HEK293 (cell line): ENCODE data around the gene EFNA2.

Experiments used
- CTCF ChIA-PET: fragments of 350-600 bp; formaldehyde crosslinking; extraction: SDS; loops from one replicate; lab custom pipeline; 2021; ENCODE audit warnings: antibody characterized with exemption; lab: Yijun Ruan, JAX
- POLR2A ChIA-PET: fragments of 300-600 bp; formaldehyde crosslinking; extraction: SDS; loops from one replicate; lab custom pipeline; 2020; ENCODE audit warnings: antibody characterized with exemption, inconsistent platforms; lab: Yijun Ruan, JAX
- H3K27ac ChIP-seq: fragments of 200-500 bp; sonication (Bioruptor generic); 2 replicates; pipeline ENCODE4 v1.5.1; 2014; ENCODE audit warnings: low read depth, low read length, control low read depth, inconsistent platforms; ENCODE audit errors: extremely low read depth
- H3K36me3 ChIP-seq, 2 experiments: fragments of 200-500 bp in 1 of 2; sonication (Bioruptor generic) in 1 of 2; 1 replicate in 1 of 2; 2 replicates in 1 of 2; pipeline ENCODE4 v1.5.1; 2014 to 2017; ENCODE audit warnings: inconsistent platforms in 2 of 2, low read length in 2 of 2; ENCODE audit not compliant: control insufficient read depth in 2 of 2, insufficient read depth in 1 of 2
- H3K4me1 ChIP-seq: fragments of 200-500 bp; sonication (Bioruptor generic); 2 replicates; pipeline ENCODE4 v1.5.1; 2014; ENCODE audit warnings: mild to moderate bottlenecking, low read length, inconsistent platforms; ENCODE audit not compliant: control insufficient read depth, insufficient read depth
- H3K4me3 ChIP-seq: 2 replicates; pipeline ENCODE4 v1.5.1; 2011; ENCODE audit warnings: low read depth, mild to moderate bottlenecking, control low read depth, low read length, moderate library complexity
- H3K9me3 ChIP-seq: fragments of 200-500 bp; sonication (Bioruptor generic); 2 replicates; pipeline ENCODE4 v1.5.1; 2014; ENCODE audit warnings: low read depth, low read length, inconsistent platforms; ENCODE audit not compliant: control insufficient read depth, insufficient read depth
- KLF1 ChIP-seq: fragments of 450-650 bp; formaldehyde crosslinking; IDR thresholded peaks from 2 replicates; pipeline ENCODE4 v1.5.1; 2016; ENCODE audit warnings: missing biosample characterization, missing genetic modification characterization
- PRDM10 ChIP-seq: fragments of 450-650 bp; formaldehyde crosslinking; IDR thresholded peaks from 2 replicates; pipeline ENCODE4 v1.5.1; 2016; ENCODE audit warnings: missing biosample characterization, missing genetic modification characterization
- SP2 ChIP-seq: fragments of 450-650 bp; formaldehyde crosslinking; IDR thresholded peaks from 2 replicates; pipeline ENCODE4 v1.5.1; 2016; ENCODE audit warnings: missing biosample characterization, missing genetic modification characterization
- ZBTB44 ChIP-seq: fragments of 450-650 bp; IDR thresholded peaks from 2 replicates; pipeline ENCODE4 v1.5.1; 2018; ENCODE audit warnings: missing biosample characterization, mild to moderate bottlenecking, missing genetic modification characterization
- ZBTB6 ChIP-seq: fragments of 450-650 bp; formaldehyde crosslinking; IDR thresholded peaks from 2 replicates; pipeline ENCODE4 v1.5.1; 2017; ENCODE audit warnings: missing biosample characterization, missing genetic modification characterization
- ZBTB7A ChIP-seq: fragments of 450-650 bp; formaldehyde crosslinking; IDR thresholded peaks from 2 replicates; pipeline ENCODE4 v1.5.1; 2016; ENCODE audit warnings: low read depth, missing biosample characterization, missing genetic modification characterization
- ZFP37 ChIP-seq: fragments of 450-650 bp; formaldehyde crosslinking; IDR thresholded peaks from 2 replicates; pipeline ENCODE4 v1.5.1; 2016; ENCODE audit warnings: missing biosample characterization, missing genetic modification characterization
- ZIC2 ChIP-seq: fragments of 450-650 bp; formaldehyde crosslinking; IDR thresholded peaks from 2 replicates; pipeline ENCODE4 v1.5.1; 2016; ENCODE audit warnings: missing biosample characterization, missing genetic modification characterization
- ZNF23 ChIP-seq: fragments of 450-650 bp; formaldehyde crosslinking; IDR thresholded peaks from 2 replicates; pipeline ENCODE4 v1.5.1; 2016; ENCODE audit warnings: missing biosample characterization, missing genetic modification characterization, borderline replicate concordance
- ZNF354C ChIP-seq: fragments of 450-650 bp; formaldehyde crosslinking; IDR thresholded peaks from 2 replicates; pipeline ENCODE4 v1.5.1; 2016; ENCODE audit warnings: missing biosample characterization, missing genetic modification characterization, low read depth, borderline replicate concordance
- ZNF366 ChIP-seq: fragments of 450-650 bp; formaldehyde crosslinking; conservative IDR thresholded peaks from 2 replicates; pipeline ENCODE4 v1.5.1; 2016; ENCODE audit warnings: missing biosample characterization, missing genetic modification characterization
- ZNF394 ChIP-seq: fragments of 450-650 bp; formaldehyde crosslinking; IDR thresholded peaks from 2 replicates; pipeline ENCODE4 v1.5.1; 2016; ENCODE audit warnings: missing biosample characterization, missing genetic modification characterization, mild to moderate bottlenecking, moderate library complexity, borderline replicate concordance
- ZNF513 ChIP-seq: fragments of 450-650 bp; IDR thresholded peaks from 2 replicates; pipeline ENCODE4 v1.5.1; 2018; ENCODE audit warnings: missing biosample characterization, missing genetic modification characterization
- ZNF585B ChIP-seq: fragments of 450-650 bp; formaldehyde crosslinking; IDR thresholded peaks from 2 replicates; pipeline ENCODE4 v1.5.1; 2016; ENCODE audit warnings: missing biosample characterization, missing genetic modification characterization
- ZNF785 ChIP-seq: fragments of 450-650 bp; formaldehyde crosslinking; IDR thresholded peaks from 2 replicates; pipeline ENCODE4 v1.5.1; 2016; ENCODE audit warnings: missing biosample characterization, missing genetic modification characterization
- ZNF792 ChIP-seq: fragments of 450-650 bp; formaldehyde crosslinking; IDR thresholded peaks from 2 replicates; pipeline ENCODE4 v1.5.1; 2016; ENCODE audit warnings: missing biosample characterization, missing genetic modification characterization
- ZSCAN5A ChIP-seq: fragments of 450-650 bp; formaldehyde crosslinking; IDR thresholded peaks from 2 replicates; pipeline ENCODE4 v1.5.1; 2016; ENCODE audit warnings: missing biosample characterization, missing genetic modification characterization

Gene EFNA2

GRCh38 chr19:1340681-1341469 is 55.2 kb downstream of the EFNA2 start:
- TF ChIP-seq ZNF23: no peak
- TF ChIP-seq ZFP37 (tag by site-specific recombination): no peak
- no peak for TF ChIP-seq ZNF366 (tag by site-specific recombination)
- peak; percentile 86 for TF ChIP-seq KLF1 (tag by site-specific recombination)
- TF ChIP-seq ZBTB7A (tag by site-specific recombination): no peak
- no peak for TF ChIP-seq ZNF792
- no peak for TF ChIP-seq ZBTB6 (tag by site-specific recombination)
- peak; percentile 40 for TF ChIP-seq ZIC2 (tag by site-specific recombination)
- POLR2A ChIA-PET: interaction anchor here (0.7 kb wide), 1 partner anchor 547 kb away, joined by 8 read pairs; no protein-coding TSS in a partner anchor
- CTCF ChIA-PET: no interaction called here

GRCh38 chr19:1343041-1343440 is 57.4 kb downstream of the EFNA2 start:
- Histone ChIP-seq H3K4me1 (no peaks in the 10 kb centered on the region), H3K4me3 (no peak overlapping the region), H3K36me3 (no peaks in the 10 kb centered on the region), H3K27ac (no peak overlapping the region), H3K9me3 (no peaks in the 10 kb centered on the region)
- CTCF ChIA-PET: no interaction called here
- POLR2A ChIA-PET: no interaction called here
- TF ChIP-seq SP2 (no peak), ZBTB44 (tag by site-specific recombination) (no peak), ZNF354C (tag by site-specific recombination) (no peak), PRDM10 (tag by site-specific recombination) (no peak), ZBTB7A (tag by site-specific recombination) (no peak), ZNF785 (tag by site-specific recombination) (no peak), ZNF513 (tag by site-specific recombination) (no peak), ZNF585B (tag by site-specific recombination) (no peak), ZNF394 (tag by site-specific recombination) (no peak), ZSCAN5A (no peak)

More at GRCh38 chr19:1340681-1341469, 55.2 kb downstream of the EFNA2 start:
- Histone ChIP-seq H3K4me1 (no peaks in the 10 kb centered on the region), H3K36me3 (no peaks in the 10 kb centered on the region), H3K9me3 (no peaks in the 10 kb centered on the region), H3K4me3 (no peak overlapping the region), H3K27ac (no peak overlapping the region)
